ENCODE data around the gene U2AF2.

DNA sequence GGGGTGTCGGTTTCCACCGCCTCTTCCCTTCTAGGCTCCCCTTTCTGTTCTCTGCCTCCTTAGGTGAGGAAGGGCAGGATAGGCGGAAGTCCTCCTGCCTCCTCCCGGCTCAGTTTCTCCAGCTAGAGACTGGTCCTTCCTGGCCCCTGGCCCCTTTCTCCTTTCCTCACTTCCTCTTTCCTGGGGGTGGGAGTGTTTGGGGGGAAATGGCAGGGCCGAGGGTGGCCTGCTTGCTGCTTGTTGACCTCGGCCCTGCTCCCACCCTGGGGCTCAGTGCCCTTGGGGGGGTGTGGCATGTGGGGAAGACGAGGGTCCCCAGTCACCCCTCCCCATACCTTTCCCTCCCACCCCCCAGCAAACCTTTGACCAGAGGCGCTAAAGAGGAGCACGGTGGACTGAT is 5.0 kb downstream of the U2AF2 start:
- no peak for TF ChIP-seq POLR2AphosphoS5 (IDR thresholded peaks at IDR 0.05; ENCODE audit: low read depth)
- TF ChIP-seq, protein P1, sequence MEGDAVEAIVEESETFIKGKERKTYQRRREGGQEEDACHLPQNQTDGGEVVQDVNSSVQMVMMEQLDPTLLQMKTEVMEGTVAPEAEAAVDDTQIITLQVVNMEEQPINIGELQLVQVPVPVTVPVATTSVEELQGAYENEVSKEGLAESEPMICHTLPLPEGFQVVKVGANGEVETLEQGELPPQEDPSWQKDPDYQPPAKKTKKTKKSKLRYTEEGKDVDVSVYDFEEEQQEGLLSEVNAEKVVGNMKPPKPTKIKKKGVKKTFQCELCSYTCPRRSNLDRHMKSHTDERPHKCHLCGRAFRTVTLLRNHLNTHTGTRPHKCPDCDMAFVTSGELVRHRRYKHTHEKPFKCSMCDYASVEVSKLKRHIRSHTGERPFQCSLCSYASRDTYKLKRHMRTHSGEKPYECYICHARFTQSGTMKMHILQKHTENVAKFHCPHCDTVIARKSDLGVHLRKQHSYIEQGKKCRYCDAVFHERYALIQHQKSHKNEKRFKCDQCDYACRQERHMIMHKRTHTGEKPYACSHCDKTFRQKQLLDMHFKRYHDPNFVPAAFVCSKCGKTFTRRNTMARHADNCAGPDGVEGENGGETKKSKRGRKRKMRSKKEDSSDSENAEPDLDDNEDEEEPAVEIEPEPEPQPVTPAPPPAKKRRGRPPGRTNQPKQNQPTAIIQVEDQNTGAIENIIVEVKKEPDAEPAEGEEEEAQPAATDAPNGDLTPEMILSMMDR (conservative IDR thresholded peaks at IDR 0.05; ENCODE audit: low read depth in 2 of 2), result no peak
- no peak for TF ChIP-seq CREB1 (CRISPR knock-in tag; IDR thresholded peaks at IDR 0.05; ENCODE audit: low read depth)
- no peak for TF ChIP-seq EZH2 (IDR thresholded peaks at IDR 0.05; ENCODE audit: low read depth, unreplicated experiment)
- TF ChIP-seq NANOG (IDR thresholded peaks at IDR 0.05; ENCODE audit: borderline replicate concordance), result no peak
- TF ChIP-seq EZH2phosphoT487 (IDR thresholded peaks at IDR 0.05; ENCODE audit: unreplicated experiment), result no peak
- no peak for TF ChIP-seq REST (IDR thresholded peaks at IDR 0.05; ENCODE audit: unreplicated experiment)
- TF ChIP-seq, protein P2, sequence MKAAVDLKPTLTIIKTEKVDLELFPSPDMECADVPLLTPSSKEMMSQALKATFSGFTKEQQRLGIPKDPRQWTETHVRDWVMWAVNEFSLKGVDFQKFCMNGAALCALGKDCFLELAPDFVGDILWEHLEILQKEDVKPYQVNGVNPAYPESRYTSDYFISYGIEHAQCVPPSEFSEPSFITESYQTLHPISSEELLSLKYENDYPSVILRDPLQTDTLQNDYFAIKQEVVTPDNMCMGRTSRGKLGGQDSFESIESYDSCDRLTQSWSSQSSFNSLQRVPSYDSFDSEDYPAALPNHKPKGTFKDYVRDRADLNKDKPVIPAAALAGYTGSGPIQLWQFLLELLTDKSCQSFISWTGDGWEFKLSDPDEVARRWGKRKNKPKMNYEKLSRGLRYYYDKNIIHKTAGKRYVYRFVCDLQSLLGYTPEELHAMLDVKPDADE (IDR thresholded peaks at IDR 0.05), result no peak
- no peak for TF ChIP-seq STAT1 (IDR thresholded peaks at IDR 0.05; ENCODE audit: unreplicated experiment)
- no peak for TF ChIP-seq ZNF114 (CRISPR knock-in tag; IDR thresholded peaks at IDR 0.05)
- TF ChIP-seq JUNB (IDR thresholded peaks at IDR 0.05; ENCODE audit: unreplicated experiment), result no peak
- TF ChIP-seq ZNF331 (CRISPR knock-in tag; IDR thresholded peaks at IDR 0.05; ENCODE audit: low read depth), result no peak

Measured in GM23338 (cell line).